ENCODE data around the gene PINLYP. TPM values are rescaled to one million over a fixed set of nuclear protein-coding genes. Genes with fewer than 3 reads are reported as not detected.

Gene PINLYP
- total RNA-seq, 4 donors from 2014 or later, result 1.1 to 4.0 (median 1.6) TPM; not detected in 1

DNA sequence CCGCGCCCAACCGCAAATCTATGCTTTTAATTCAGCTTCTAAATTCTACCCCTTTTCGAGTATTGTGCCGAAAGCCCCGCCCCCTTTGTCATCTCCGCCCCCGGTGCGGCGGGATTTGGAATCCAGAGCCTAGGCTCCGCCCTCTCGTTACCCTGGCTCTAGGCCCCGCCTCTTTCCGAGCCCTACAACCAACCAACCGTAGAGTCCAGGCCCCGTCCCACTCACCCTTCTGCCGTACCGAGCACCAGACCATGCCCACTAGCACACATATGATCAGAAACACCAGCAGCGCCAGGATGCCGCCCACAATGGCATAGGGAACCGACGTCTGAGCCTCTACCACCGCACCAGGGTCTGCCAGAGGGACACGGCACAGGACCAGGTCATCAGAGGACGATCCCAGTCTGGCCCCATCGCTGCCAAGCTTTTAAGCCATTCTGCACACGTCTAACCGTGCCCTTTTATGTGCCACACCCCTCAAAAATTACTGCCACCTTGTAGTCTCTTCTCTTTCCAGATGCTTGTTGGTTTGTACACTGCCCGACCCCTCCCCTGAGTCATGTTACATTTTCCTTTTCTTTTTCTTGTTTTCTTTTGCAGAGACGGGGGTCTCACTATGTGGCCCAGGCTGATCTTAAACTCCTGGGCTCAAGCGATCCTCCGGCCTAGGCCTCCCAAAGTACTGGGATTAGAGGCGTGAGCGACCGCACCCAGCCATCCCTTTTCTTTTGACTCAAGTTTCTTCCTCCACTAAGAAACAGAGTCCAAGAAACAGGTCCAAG is 48.5 kb downstream of the PINLYP start:
- Histone ChIP-seq H3K4me1 (peaks cover 0 to 15% (median 8%) of the 10 kb centered on the region in 4 donors), H3K9me3 (no peaks in the 10 kb centered on the region), H3K36me3 (no peaks in the 10 kb centered on the region), H3K27ac (no peak overlapping the region), H3K27me3 (no peaks in the 10 kb centered on the region), H3K4me3 (no peak overlapping the region)
- DNase-seq, result no peak
- in situ Hi-C loops (cut with MboI; ENCODE audit: low pct_ligation_motif_present in 1 of 4, low pct_unique_long_range_greater_than_20kb in 1 of 4, low sequenced_read_pairs in 3 of 4), result no loop called here
- intact Hi-C loops (cut with DNase I; ENCODE audit: low total_unique reads), result no loop called here
- TF ChIP-seq, protein P1, sequence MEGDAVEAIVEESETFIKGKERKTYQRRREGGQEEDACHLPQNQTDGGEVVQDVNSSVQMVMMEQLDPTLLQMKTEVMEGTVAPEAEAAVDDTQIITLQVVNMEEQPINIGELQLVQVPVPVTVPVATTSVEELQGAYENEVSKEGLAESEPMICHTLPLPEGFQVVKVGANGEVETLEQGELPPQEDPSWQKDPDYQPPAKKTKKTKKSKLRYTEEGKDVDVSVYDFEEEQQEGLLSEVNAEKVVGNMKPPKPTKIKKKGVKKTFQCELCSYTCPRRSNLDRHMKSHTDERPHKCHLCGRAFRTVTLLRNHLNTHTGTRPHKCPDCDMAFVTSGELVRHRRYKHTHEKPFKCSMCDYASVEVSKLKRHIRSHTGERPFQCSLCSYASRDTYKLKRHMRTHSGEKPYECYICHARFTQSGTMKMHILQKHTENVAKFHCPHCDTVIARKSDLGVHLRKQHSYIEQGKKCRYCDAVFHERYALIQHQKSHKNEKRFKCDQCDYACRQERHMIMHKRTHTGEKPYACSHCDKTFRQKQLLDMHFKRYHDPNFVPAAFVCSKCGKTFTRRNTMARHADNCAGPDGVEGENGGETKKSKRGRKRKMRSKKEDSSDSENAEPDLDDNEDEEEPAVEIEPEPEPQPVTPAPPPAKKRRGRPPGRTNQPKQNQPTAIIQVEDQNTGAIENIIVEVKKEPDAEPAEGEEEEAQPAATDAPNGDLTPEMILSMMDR (IDR thresholded peaks at IDR 0.05), result no peak
- no peak for TF ChIP-seq POLR2AphosphoS5 (IDR thresholded peaks at IDR 0.05)
- no peak for TF ChIP-seq EP300 (IDR thresholded peaks at IDR 0.05; ENCODE audit: low read depth)
- no peak for TF ChIP-seq POLR2A (IDR thresholded peaks at IDR 0.05)
- 90 to 91% methylated on average over 18 to 35 of the region's 35 CpGs for WGBS, 2 donors (ENCODE audit: low coverage in 1 of 2)

DNA sequence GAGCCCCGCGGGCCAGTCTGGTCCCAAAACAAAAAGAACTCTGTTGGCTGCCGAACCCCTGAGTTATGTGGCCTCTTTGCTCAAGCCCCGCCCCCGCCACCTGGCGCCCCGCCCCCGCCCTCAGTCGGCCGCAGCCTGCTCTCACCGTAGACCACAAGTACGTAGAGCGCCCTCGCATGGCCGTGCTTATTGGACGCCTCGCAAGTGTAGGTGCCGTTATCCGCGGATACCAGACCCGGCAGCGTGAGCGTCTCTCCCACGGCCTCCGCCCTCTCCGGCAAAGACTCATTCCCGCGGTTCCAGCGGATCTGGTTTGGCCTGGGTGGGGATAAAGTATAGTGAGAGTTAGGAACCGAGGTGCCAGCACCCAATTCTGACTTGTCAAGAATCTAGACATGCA is 49.3 kb downstream of the PINLYP start:
- H3K36me3 ChIP-seq, result no peaks in the 10 kb centered on the region
- H3K27ac ChIP-seq, result no peak overlapping the region
- DNase-seq, result peak; percentile 82
- TF ChIP-seq POLR2AphosphoS5 (IDR thresholded peaks at IDR 0.05) (no peak), EP300 (IDR thresholded peaks at IDR 0.05; ENCODE audit: low read depth) (no peak), POLR2A (IDR thresholded peaks at IDR 0.05) (no peak)
- TF ChIP-seq, protein P1 (IDR thresholded peaks at IDR 0.05), result peak in 1 of 5 experiments; percentile 26
- WGBS, 2 donors (ENCODE audit: low coverage in 1 of 2), result 47% methylated on average over 17 of the region's 30 CpGs; no CpG with 5 or more reads in 1 of the 2 donors
- in situ Hi-C loops (cut with MboI; ENCODE audit: low pct_ligation_motif_present in 1 of 4, low pct_unique_long_range_greater_than_20kb in 1 of 4, low sequenced_read_pairs in 3 of 4) (no loop called here), intact Hi-C loops (cut with DNase I; ENCODE audit: low total_unique reads) (no loop called here)
- no peak overlapping the region for H3K4me3 ChIP-seq
- peaks cover 0 to 15% (median 8%) of the 10 kb centered on the region in 4 donors for H3K4me1 ChIP-seq
- H3K27me3 ChIP-seq, result no peaks in the 10 kb centered on the region
- H3K9me3 ChIP-seq, result no peaks in the 10 kb centered on the region

DNA sequence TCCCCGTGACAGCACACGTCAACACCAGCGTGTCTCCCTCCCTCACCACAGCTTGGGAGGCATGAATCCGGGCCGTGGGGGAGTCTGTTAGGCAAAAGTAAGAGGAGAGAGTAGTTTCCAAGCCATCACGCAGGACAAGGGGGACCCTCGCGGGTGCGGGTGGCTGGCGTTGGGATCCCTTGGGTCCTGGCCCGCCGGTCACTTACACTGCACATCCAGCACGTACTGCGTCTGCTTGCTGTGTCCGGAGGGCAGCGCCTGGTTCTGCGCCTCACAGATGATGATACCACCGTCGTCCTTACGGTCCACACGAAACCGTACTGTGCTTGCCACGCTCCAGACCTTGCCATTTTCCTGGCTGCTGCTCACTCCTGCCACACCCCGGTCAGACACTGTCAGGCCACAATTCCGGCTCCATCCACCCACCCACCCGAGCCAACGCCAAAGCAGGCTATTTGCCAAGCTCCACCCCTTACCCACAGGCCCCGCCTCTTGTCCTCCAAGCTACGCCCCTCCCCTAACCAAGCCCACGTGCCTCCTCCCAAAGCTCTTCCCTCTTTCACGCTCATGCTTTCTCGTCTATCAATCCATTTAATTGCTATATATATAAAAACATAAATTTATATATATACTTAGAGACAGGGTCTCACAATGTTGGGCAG is 50.4 kb downstream of the PINLYP start:
- H3K36me3 ChIP-seq, result no peaks in the 10 kb centered on the region
- no peaks in the 10 kb centered on the region for H3K27me3 ChIP-seq
- intact Hi-C loops (cut with DNase I; ENCODE audit: low total_unique reads) (no loop called here), in situ Hi-C loops (cut with MboI; ENCODE audit: low pct_ligation_motif_present in 1 of 4, low pct_unique_long_range_greater_than_20kb in 1 of 4, low sequenced_read_pairs in 3 of 4) (no loop called here)
- DNase-seq, result no peak
- H3K4me3 ChIP-seq, result no peak overlapping the region
- WGBS, 2 donors (ENCODE audit: low coverage in 1 of 2), result 54 to 79% methylated on average over 17 to 32 of the region's 32 CpGs
- H3K4me1 ChIP-seq, result peaks cover 0 to 10% (median 3%) of the 10 kb centered on the region in 4 donors
- no peak overlapping the region for H3K27ac ChIP-seq
- no peaks in the 10 kb centered on the region for H3K9me3 ChIP-seq
- TF ChIP-seq POLR2AphosphoS5 (IDR thresholded peaks at IDR 0.05), result no peak
- no peak for TF ChIP-seq EP300 (IDR thresholded peaks at IDR 0.05; ENCODE audit: low read depth)
- TF ChIP-seq, protein P1 (IDR thresholded peaks at IDR 0.05), result no peak
- no peak for TF ChIP-seq POLR2A (IDR thresholded peaks at IDR 0.05)

DNA sequence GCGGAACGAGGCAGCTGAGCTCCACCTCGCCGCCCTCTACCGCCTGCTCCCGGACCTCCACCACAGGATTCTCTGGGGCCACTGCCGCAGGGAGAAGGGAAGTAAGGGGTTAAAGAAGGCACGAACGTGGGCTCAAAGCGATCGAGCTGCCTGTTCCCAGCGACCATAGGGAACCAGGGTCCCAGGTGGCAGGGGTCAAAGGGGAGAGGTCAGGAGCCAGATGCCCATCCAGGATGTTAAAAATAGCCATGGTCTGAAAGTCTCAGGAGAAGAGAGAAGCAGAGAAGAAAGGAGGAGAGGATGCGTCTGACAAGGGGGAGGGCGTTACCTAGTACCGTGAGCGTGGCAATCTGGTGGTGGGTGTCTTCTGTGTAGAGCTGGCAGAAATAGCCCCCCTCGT is 51.2 kb downstream of the PINLYP start:
- no peak for DNase-seq
- WGBS, 2 donors (ENCODE audit: low coverage in 1 of 2), result 64% methylated on average over 17 of the region's 17 CpGs; no CpG with 5 or more reads in 1 of the 2 donors
- Histone ChIP-seq H3K4me1 (peaks cover 0 to 10% (median 3%) of the 10 kb centered on the region in 4 donors), H3K27ac (no peak overlapping the region), H3K4me3 (no peak overlapping the region), H3K9me3 (no peaks in the 10 kb centered on the region), H3K27me3 (no peaks in the 10 kb centered on the region), H3K36me3 (no peaks in the 10 kb centered on the region)
- TF ChIP-seq POLR2A (IDR thresholded peaks at IDR 0.05) (no peak), EP300 (IDR thresholded peaks at IDR 0.05; ENCODE audit: low read depth) (no peak), POLR2AphosphoS5 (IDR thresholded peaks at IDR 0.05) (no peak)
- TF ChIP-seq, protein P1 (IDR thresholded peaks at IDR 0.05), result no peak
- intact Hi-C loops (cut with DNase I; ENCODE audit: low total_unique reads), result no loop called here
- in situ Hi-C loops (cut with MboI; ENCODE audit: low pct_ligation_motif_present in 1 of 4, low pct_unique_long_range_greater_than_20kb in 1 of 4, low sequenced_read_pairs in 3 of 4), result no loop called here

All from transverse colon (tissue), 4 donors.